ENCODE measurements around the gene SH3GL2.

The SH3GL2 gene

DNA sequence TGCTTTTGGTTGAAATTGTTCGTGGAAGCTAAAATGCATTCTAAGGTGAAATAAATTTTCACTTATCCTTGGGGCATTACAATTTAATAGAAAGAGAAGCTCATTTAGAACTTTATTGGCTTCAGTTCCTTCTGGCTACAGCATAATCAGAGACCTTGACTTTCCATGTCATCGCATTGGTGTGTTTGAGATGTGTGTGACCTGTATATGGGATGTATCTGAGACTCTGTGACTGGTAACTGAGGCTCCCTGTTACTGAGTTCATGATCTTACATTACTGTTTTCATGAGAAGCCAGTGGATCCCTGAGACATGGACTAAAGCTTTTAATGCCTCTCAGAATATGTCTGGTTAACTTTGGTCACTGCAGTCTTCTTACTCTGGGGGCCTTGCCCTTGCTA lies 32.5 kb downstream of the SH3GL2 start:
- DNase-seq (ENCODE audit: low read depth in 2 of 2): no peak

DNA sequence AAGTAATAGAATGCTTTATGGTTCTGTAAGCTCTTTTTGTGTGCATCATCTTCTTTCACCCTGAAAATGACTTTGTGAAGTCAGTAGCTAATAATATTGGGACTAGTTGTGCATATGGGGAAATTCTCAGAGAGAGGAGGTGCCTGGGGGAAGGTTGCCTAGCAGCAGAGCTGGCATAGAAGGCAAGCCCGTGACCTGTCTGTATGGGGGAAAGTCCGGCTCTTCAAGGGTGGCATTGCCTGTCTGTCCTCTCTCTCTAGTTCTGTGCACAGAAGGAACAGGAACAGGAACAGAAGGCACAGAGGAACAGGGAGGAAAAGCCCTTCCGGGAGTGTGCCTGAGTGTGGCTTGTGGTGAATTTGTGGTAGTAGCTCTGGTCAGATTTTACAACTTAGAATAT lies 33.1 kb downstream of the SH3GL2 start:
- no peak for DNase-seq (ENCODE audit: low read depth in 2 of 2)

DNA sequence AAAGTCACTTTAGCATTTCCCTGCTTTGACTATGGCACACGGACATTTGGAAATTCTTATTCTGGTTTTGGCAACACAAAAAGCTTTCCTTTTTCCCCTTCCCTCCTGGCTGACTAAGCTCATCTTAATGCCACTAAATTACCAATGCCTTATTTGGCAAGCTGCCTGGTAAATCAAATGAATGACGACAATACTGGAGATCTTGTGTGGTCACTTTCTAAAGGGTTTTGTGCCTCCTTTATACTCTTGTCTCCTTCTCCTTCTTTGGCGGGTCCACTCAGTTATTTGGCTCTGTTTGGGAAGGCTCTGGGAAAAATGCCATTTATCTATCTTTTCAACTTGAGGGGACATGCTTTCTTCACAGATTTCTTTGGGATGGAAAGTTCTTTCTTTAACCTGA lies 34.9 kb downstream of the SH3GL2 start:
- peak; percentile 46 to 50 for DNase-seq (ENCODE audit: low read depth in 2 of 2)

DNA sequence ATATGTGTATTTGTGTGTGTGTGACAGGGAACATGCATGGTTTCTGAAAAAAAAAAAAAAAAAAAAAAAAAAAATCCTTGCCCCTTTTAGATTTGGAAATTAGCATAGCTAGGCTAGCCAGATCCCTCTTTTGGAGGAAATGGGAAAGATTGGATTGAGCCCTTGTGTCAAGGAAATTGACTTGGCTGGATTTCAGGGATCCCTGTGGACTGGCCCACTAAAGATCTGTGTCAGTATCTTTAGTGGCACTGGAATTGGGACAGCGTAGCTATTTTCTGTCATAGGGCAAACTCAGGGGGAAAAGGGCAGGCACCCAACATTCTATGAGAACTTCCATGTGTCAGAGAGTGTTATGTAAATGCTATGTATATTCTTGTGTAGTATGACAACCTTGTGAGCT lies 35.4 kb downstream of the SH3GL2 start:
- DNase-seq (ENCODE audit: low read depth in 2 of 2): no peak

DNA sequence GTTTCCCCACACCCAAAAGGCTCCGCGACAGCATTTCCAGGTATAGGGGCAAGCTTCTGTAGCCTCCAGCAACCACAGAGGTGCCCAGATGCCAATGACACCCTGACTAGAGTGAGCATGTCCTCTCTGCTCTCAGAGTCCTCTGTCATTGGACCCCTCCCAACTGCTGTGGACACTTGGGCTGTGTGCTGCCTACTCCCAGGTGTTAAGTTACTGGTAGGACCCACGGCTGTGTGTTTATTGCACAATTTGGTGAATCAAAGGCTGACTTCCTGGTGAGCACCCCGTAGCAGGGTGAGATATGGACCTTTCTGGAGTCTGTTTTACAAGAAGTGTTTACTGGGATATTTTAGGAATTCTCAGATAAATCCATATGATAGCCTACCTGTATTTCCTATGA lies 36.0 kb downstream of the SH3GL2 start:
- DNase-seq (ENCODE audit: low read depth in 2 of 2): no peak

DNA sequence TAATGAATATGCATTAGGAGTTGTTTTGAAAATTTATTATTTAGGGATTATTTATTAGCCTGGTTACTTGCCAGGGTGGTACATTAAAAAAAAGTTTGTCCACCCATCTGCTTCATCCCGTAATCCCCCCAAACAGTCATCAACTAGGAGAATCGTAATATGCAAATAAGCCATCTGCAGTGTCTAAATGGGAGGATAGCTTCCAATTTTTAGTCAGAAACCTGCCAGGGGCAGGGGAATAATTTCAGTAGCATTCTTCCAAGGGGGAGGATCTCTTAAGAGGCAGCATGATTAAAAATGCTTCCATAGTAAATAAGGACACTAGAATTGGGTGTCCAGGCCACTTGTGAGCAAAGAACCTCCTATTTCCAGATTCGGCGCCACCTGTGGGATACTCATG lies 43.3 kb downstream of the SH3GL2 start:
- no peak for DNase-seq (ENCODE audit: low read depth in 2 of 2)

DNA sequence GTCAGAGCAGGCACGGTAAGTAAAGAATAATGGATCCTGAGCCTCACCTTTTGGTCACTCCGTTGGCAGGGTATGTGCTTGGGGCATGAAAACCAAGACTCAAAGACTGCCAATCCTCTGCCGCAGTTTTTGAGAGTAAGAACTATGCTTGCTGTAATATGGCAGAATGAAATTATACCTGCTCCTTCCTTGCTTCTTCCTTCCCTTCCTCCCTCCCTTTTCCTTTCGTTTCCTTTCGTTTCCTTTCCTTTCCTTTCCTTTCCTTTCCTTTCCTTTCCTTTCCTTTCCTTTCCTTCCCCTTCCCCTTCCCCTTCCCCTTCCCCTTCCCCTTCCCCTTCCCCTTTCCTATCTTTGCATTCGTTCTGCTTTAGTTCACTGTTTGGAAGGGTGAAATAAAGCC lies 43.9 kb downstream of the SH3GL2 start:
- DNase-seq (ENCODE audit: low read depth in 2 of 2): no peak

DNA sequence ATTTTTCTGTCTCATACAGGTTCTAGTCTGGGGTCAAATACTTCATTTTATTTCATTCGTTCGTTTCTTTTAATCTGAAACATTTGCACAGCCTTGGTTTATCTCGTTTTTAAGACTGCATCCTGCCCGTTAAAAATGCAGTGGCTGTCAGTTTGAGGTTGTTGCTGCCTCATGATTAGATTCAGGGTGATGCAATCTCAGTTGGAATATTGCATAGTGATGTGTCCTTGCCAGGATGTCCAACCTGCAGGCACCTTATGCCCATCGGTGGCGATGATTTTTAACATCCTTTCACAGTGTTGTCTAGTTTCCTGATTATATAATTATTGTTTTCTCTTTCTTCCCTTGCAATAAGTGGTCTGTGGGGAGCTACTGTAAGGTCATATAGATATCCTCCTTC lies 45.1 kb downstream of the SH3GL2 start:
- no peak for DNase-seq (ENCODE audit: low read depth in 2 of 2)

DNA sequence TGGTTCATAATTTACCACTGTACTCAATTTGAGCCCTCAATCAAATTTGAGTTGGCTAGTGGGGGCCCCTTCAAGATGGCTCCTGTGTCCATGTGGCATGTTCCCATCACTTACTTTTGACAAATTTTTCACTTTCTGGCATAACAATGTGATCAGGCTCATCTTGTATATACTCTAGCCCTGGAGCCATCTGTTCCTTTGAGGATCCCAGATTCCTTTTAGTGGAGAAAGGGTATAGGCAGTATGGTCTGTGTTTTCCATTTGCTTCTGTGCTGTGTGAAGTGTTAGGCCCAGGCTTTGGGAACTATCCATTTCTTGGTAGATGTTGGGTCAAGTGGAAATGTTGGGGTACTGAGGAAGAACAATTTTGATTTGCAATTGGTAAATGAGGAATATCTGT lies 45.7 kb downstream of the SH3GL2 start:
- DNase-seq (ENCODE audit: low read depth in 2 of 2): no peak

DNA sequence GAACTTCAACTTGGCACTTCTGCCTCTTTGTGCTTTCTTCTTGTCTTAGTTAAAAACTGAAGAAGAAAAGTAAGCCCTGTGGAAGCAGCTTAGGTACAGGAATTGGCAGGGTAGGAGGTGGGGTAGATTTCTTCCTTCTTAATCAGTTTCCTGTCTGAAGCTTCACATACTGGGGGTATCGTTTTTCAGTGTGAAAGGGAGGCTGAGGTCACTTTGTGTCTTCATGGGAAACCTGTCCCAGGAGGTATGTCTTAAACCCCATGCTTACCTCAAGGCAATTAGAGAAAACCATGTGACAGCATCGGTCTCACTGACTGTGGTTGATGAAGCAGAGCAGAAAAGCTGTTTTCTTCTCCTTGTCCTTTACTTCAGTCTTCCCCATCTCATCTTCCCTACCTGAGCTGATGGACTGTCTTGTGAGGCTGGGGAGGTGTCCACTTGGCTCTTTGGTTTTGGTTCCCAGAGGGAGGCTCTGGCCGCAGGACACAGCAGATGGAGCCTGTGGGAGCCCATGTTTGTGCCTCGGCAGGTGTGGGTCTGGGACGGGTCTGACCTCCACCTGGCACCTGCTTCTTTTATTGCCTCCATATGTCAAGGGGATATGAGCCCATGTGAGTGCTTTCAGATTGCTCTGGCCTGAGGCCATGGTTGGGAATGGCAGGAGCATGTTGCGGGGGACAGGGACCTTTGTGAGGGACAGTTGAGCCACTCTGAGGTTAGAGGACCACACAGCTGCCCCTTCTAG lies 47.0 kb downstream of the SH3GL2 start:
- DNase-seq (ENCODE audit: low read depth in 2 of 2): no peak

DNA sequence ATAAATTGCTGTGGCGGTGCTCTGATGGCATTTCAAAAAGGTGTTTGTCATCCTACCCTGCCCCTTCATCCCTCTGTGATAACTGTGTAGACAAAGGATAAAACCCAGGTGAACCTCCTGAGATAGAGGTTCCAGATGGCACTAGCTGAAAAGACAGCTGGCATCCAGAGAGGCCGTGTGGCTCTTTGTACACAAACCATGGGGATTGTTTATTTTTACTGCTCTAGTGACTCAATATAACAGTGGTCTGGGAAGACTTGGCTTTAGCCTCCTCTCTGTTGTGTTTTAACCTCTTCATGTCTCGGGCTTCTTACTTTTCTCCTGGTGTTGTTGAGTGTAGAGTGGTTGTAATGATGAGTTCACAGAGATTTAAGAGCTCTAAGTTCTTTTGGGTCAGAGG lies 48.8 kb downstream of the SH3GL2 start:
- DNase-seq (ENCODE audit: low read depth in 2 of 2): no peak

DNA sequence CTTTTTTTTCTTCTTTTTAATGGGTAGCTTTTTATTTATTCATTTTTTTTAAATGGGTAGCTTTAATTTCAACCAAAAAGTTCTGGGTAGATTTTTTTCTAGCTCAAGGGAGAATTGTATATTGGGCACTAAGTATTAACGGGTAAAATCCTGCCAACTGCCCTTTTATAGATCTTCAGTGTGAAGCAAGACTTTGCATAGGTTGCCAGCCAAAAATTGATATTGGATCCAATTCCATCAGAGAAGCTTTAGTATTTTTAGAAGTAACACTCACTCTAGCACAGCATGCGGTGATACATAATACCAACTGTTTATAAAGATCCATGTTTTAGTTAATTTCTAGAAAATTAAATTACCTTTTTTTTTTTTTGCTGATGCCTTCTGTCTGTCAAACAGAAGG lies 49.8 kb downstream of the SH3GL2 start:
- no peak for DNase-seq (ENCODE audit: low read depth in 2 of 2)

DNA sequence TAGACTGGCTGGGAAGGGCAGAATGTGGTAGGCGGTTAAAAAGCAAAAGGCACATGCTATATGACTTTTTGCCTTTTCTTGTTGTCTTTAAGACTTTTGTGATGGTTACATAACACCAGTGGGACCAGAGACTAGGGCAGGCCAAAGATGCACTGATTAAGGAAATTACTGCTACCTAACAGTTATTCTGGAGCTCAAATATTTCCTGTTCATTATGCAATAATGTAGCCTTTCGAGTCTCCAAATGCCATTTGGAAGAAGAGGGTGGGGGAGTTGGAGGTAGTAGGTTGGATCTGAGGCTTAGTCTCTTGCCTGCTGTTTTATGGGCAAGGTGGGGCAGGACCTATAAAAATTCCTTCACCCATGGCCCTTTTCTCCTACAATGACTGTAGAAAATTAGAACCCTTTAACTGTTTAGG lies 51.7 kb downstream of the SH3GL2 start:
- peak; percentile 5 to 14 for DNase-seq (ENCODE audit: low read depth in 2 of 2)

DNA sequence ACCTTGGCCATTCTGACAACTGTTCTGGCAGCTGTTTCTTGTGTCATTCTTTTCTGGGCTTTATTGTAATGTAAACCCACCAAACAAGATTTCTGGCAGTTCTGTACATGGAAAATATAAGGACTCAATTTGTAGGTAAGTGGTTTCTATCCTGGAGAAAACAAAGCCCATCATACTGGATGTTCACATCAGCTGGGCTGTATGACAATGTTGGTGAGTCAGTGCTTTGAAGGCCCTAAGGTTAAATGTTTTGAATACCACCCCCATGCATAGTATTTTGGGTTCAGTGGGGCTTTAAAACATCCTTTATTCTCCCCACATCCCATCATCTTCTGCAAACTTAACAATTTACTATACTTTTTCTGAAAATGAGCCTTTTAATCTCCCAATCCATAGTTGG lies 52.5 kb downstream of the SH3GL2 start:
- DNase-seq (ENCODE audit: low read depth in 2 of 2): no peak

DNA sequence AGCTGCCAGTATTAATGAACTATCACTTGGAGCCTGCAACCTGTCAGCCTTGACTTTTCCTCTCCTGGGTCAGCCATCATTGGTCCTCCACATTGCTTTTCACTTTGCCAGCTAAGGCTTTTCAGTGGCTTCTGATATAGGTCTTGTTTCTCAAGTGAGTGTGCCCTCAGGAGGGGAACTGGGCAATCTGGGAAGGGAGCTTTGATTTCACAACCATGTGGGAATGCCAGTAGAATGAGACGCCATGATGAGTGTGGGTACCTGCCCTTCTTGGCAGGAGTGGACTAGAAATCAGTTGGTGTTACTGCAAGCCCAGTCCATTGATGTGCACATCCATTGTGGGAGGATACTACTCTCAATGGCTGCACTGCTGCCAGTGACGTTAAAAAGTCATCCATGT lies 54.1 kb downstream of the SH3GL2 start:
- DNase-seq (ENCODE audit: low read depth in 2 of 2): no peak

DNA sequence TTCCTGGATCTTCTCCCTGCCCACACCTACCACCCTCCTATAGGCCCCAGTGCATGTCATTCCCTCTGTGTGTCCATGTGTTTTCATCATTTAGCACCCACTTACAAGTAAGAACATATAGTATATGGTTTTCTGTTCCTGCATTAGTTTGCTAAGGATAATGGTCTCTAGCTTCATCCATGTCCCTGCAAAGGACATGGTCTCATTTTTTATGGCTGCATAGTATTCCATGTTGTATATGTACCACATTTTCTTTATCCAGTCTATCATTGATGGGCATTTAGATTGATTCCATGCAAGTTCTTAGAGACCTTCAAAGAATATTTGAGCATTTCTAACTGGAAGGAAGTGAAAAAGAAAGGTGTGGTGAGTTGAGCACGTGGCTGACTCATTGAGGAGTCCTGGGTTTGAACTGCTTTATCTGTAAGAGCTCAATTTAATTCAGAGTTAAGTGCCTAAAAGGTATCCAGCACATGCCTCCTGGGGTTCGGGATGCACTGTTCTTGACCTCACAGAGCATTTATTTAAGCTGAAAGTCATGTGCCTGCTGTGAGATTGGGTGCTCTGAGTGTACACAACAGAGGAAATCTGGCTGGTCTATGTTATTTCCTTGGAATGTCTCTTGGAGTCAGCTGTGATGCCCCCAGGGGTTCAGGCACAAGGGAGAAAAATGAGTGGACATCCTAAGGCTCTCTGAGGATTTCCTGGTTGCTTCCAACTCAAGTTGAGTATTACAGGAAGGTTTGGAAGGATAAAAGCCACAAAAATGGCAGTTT lies 56.4 kb downstream of the SH3GL2 start:
- no peak for DNase-seq (ENCODE audit: low read depth in 2 of 2)

DNA sequence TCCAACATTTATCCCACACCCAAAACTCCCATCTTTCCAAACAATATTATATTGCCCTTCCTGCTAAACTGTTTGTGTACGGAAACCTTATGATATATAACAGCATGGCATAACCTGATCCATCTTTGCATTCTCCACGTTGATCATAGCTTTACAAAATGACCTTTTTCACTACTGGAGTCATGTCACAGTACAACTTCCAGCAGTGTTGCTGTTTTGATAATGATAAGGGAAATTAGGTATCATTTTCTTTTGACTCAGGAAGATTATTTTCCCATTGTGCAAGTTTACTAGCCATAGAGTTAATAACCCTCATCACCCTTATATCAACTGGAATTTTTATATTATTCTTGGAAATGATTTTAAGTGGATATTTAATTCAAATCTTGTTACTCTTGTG lies 57.5 kb downstream of the SH3GL2 start:
- DNase-seq (ENCODE audit: low read depth in 2 of 2): no peak

DNA sequence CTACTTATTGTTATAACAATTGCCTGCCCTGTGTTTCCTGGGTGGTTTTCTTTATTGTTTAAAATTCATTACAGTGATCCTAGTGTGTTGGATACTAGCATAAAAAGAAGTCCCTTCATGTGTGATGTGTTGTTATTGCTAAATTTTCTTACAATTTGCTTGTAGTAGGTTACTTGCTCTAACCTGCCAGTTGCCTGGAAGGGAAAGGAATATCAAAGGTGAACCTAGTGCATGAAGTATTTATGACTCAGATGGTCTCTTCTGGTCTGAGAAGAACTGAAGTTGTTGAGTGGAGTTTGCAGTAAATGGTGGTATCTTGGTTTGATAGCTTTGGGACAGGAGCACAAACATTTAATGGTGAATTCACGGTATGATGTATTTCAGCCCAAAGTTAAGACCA lies 58.0 kb downstream of the SH3GL2 start:
- no peak for DNase-seq (ENCODE audit: low read depth in 2 of 2)

DNA sequence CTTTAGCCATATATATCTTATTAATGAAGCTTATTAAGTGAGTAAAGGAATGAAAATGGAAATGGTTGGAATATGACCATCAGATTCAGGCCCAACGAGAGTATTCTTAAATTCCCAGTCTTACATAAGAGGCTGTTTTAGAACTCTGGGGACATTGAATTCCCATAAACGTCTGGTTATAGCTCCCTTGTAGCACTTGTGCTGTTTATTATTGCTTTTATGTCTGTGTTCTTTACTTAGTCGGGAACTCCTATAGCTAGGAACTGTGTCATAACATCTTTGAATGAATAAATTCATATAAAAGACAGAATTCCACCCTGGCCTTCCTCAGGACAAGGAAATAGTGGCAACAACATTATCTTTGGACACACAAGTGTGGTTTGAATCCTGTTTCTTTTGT lies 58.4 kb downstream of the SH3GL2 start:
- DNase-seq (ENCODE audit: low read depth in 2 of 2): no peak

DNA sequence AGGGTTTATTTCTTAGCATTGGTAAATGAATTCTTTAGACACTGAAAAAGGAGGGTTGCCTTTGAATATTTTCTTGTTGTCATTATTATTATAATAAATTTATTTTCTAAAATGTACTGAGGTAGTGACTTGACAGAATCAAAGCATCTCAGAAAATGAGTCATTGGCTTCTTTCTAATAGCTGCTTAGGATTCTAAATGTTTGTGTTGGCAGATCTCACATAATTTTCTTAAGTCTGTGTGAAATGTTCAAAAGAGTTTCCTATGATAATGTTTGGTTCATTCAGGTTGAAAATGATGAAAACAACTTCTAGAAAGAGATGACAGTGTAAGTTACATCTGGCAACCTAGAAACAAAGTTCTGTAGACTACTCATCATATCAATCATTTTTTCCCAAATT lies 69.7 kb downstream of the SH3GL2 start:
- no peak for DNase-seq (ENCODE audit: low read depth in 2 of 2)

DNA sequence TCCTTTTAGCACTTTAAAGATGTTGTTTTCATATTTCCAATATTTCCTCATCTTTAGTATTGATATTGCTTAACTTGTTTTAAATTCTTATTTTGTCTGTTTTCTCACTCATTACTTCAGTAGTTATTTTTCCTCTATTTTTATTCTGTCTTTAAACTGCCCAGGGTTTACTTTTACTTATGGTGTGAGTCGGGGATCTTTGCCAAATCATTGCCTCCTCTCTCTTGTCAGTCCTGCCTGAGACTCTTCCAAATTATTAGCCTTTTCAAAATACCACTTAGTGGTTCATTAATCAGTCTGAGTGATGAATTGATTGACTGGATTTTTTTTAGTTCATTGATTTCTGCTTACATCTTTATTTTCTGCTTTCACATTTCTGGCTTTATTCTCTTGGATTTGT lies 72.9 kb downstream of the SH3GL2 start:
- no peak for DNase-seq (ENCODE audit: low read depth in 2 of 2)

DNA sequence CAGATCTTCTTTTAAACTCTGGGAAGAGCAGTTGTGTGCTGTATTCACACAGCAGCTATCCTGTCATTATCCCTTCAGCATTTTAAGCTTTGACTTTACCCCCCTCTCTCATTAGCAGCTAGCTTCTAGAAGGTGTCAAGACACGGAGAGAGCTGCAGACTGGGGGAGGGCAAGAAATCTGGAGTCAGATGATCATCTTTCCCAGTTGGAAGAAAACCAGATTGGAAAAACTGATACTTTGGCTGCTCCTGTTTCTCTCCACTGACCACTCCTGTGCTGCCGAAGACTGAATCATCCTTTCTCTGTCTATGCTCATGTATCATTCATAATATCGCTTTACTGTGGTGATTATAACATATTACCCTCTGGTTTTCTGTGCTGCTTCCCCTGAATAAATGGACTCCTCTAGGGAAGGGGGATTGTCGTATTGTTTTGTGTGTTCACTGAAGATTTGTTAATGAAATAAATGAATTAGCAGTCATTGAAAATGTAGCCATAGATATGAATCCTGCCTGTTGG lies 75.1 kb downstream of the SH3GL2 start:
- no peak for DNase-seq (ENCODE audit: low read depth in 2 of 2)

DNA sequence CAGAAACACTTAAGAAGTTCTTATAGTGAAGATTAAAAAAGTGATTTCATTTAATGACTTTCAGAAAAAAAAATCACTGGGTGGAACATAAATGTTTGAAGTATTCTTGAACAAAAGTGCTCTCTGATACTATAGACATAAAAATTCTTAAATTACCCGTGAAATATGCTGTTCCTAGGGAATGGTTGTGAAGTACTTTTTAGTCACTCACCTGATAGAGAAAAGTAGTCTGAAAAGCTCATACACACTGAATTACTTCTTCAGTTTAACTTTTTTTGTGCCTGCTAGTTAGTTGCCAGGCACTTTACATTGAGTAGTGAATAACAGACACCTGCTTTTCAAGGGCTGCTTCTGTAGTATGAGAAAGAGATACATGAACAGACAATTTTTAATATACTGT lies 78.0 kb downstream of the SH3GL2 start:
- DNase-seq (ENCODE audit: low read depth in 2 of 2): no peak
